ENCODE data around the gene SMPDL3B.
"Not testable (repeated sequence)": the region's sequence is repeated elsewhere in the genome, so short reads cannot be mapped to it uniquely, and the experiment has no call there.

The SMPDL3B gene

DNA sequence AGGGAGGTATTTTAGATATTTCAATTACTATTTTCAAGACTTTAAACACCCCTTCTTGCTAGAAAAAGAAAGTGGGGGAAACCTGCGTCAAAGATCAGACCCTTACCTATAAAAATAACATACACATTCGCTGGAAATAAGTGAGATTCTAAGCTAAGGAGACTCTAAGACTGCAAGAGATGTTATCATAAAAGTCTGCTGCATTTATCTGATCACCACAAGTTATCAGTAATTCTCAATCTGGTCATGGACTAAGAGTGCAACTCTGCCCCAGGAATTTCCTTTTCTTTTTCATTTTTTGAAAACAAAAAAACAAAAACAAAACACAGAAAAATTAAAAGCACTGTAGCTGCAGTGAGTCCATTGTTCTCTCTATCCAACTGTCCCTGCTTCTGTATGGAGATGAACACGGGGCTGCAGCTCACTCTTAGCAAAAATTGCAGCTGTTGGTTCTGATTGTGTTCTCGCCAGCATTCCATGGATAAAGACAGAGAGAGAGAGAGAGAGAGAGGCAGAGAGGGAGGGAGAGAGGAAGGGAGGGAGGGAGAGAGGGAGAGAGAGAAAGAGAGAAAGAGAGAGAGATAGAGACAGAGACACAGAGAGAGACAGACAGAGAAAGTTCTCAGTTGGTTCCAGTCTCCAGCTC, 39.1 kb downstream of the SMPDL3B start:
- DNase-seq, result no peak

DNA sequence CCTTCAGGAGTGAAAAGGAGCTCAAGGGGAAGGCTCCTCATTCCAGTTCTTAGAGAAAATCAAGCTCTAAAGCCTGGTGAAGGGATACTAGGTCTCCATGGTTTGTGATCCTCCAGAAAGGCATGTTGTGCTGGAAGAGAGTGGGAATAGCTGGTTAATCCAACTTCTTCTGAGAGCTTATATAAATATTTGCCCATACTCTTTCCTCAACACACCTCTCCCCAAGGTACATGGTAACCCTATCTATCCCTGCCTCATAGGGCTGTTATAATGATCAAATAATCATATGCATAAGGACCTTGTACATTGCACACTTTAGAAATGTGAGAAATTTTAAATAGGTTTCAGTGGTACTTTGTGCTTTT, 39.6 kb downstream of the SMPDL3B start:
- no peak for DNase-seq

DNA sequence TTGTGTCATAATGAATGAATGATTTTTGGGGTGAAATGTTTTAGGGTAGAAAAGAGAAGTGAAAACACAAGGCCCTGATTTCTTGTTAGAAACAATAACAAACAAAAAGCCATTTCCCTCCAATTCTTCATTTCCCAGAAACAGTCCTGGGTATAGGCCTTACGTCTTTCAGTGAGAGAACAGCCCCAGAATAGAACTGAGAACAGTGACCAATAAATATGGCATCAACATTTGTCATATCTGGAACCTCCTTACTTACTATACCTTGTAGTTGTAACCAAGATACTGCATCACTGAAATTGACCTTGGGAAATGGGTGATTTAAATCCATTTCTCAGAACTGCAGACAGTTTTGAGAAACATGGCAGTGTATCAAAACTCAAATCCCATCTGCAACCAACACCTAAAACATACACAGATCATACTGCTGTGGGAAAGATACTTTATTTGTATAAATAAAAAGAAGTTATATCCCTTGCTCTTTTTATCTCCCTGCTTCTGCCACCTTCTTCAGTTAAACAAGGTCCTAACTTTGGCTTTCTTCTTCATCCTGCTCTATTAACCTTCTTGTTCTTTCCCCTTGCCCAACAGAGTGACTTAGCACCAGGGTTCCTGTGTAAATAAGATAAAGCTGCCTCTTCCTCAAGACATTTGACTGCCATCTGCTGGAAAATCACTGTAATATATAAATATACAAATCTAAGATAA, 44.5 kb downstream of the SMPDL3B start:
- DNase-seq, result no peak

DNA sequence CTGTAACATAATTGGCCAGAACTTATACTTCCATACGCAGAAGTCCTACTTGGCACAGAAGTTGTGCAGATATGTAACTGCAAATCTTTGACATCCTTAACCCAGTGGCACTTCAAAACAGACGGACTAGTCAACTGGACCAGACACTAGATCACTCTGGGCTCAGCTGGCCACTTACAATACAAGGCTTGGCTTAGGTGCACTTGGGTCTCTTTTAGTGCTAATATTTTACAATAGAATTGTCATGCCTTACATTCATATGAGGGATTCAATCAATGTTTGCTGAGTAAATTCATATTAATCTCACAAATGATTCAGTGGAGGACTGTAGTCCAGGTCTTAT, 45.0 kb downstream of the SMPDL3B start:
- DNase-seq, result no peak

DNA sequence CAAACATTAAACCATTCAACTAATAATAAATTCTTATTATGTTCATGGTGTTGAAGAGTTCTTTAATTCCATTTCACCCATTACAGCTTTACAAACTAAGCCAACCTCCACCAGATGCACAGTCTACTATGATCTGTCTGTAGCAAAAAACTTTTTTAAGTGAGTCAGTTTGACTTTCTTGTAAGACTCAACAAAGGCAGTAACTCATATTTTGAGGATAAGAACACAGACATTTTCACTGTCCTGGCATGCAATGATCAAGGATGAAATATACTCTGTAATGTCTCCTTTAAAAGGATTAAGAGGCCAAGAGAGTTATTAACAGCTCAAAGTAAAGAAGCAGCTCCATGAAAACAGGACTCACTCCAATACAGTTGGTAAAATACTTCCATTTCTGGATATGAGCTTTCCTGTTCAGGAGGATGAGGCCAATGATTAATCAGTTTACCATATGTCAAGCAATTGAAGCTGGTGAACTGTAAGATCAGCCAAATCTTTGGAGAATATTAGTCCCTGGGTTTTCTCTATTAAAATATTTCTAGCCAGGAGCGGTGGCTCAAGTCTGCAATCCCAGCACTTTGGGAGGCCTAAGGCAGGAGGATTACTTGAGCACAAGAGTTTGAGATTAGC, 45.5 kb downstream of the SMPDL3B start:
- DNase-seq, result no peak

DNA sequence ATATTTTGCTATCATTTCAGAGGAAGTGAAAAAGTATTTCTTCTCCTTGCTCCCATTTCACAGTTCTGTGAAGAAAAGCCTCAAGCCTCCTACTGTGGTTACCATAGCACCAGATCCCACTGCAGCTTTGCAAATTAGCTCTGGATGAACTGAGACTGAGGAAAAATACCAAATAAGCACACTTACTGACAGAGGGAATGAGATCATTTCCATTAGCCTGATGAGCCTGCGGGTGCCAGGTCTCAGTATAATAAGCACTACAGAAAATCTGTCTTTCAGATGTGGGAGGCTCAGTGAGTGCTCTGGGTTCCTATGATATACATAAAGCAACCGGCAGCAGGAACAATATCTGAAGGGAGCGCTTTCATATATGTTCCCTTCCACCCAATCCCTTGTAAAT, 46.3 kb downstream of the SMPDL3B start:
- no peak for DNase-seq

DNA sequence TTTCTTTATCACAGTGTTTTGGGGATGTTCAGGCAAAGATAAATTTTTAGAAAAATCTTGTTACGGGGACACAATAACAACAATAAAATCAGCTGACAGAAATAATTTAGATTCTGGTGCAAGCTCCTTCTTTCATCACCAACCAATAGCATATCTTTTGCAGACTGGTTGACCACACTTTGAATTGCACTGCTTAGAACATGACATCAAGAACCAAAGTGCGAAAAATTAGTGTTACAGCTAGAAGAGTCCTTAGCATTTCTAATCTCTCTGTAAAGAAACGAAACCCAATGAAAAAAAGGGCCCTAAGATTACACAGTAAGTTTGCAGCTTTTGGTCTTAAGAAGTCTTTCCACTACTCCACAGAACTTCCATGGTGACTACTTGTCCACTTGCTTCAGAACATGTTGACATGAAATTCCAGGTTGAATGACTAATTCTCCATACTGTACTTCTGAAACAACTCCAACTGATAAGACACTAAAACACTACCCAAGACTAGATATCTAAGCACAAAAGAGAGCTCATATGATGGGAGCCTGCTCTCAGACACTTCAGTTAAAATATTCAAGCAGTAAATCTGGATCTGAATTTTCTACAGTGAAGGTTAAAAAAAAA, 56.2 kb downstream of the SMPDL3B start:
- DNase-seq, result no peak

DNA sequence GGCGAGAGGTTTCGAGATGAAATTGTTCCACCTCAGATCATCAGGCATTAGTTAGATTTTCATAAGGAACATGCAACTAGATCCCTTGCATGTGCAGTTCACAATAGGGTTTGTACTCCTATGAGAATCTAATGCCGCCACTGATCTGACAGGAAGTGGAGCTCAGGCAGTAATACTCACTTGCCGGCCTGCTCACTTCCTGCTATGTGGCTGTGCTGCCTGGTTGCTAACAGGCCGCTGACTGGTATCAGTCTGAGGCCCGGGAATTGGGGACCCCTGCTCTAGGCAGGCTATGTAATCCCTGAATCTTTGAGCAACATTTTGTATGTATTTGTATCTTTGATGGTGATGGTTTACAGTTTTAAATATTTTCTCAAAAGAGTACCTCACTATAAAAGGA, 57.5 kb downstream of the SMPDL3B start:
- peak; percentile 28 to 42 for DNase-seq

DNA sequence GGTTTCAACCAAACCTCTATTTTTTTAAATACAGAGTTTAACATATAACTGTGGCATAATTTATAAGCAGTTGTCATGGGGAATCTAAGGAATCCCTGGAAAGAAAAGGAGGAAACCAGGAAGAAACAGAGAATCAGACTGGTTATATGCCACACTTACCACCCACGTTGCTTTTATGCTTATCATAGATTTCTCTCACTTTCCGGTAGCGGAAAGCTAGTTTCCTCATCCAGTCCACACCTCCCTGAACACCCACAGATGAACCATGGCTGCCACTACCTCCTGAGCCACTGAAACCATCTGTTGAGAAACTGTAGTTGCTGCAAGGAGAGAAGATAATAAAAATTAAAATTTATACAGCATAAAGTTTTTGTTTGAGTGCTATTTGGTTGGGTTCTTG, 58.4 kb downstream of the SMPDL3B start:
- DNase-seq, result peak in 1 of 2 experiments; percentile 38

DNA sequence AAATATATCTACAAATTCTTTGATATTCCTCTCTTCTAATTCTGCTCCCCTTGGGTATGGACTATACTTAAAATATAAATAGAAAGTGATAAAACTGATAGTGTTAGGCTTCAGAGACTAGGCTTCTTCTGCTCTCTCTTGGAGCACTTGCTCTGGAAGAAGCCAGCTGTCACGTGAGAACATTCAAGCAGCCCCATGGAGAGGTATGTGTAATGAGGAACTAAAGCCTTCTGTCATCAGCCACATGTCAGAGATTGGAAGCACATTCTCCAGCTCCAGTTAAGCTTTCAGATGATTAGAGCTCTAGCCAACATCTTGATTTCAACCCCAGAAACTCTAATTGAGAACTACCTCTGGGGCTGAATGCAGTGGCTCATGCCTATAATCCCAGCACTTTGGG, 59.3 kb downstream of the SMPDL3B start:
- no peak for DNase-seq

DNA sequence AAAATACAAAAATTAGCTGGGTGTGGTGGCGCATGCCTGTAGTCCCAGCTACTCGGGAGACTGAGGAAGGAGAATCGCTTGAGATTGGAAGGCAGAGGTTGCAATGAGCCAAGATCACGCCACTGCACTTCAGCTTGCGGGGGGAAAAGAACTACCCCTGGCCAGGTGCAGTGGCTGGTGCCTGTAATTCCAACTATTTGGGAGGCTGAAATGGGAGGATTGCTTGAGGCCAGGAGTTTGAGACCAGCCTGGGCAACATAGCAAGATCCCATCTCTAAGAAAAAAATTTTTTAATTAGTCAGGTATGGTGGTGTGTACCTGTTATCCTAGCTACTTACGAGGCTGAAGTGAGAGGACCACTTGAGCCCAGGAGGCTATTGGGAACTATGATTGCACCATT, 59.7 kb downstream of the SMPDL3B start:
- not testable (repeated sequence) for DNase-seq

DNA sequence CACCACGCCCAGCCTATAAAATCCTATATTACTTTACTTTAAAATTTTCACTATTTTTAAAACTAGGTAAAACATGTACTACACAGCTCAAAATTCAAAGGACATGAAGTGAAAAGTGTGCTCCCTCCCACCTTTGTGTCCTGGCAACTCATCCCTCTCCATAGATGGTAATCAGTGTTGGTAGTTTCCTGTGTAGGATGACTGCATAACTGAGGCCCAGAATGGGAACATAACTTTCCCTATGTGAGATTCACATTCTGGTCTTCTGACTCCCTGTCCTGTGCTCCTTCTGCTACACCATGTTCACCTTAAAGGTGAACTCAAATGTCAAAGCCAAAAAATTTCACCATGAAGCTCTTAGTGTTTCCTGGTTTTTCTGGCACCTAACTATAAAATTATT, 64.3 kb downstream of the SMPDL3B start:
- DNase-seq, result no peak

DNA sequence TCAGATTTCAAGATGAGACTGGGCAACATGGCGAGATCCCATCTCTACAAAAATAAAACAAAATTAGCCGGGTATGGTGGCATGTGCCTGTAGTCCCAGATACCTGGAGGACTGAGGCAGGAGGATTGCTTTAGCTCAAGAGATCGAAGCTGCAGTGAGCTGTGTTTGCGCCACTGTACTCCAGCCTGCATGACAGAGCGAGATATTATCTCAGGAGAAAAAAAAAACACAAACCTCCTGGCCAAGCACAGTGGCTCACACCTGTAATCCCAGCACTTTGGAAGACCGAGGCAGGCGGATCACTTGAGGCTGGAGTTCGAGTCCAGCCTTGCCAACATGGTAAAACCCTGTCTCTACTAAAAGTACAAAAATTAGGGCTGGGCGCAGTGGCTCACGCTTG, 67.8 kb downstream of the SMPDL3B start:
- DNase-seq, result no peak

DNA sequence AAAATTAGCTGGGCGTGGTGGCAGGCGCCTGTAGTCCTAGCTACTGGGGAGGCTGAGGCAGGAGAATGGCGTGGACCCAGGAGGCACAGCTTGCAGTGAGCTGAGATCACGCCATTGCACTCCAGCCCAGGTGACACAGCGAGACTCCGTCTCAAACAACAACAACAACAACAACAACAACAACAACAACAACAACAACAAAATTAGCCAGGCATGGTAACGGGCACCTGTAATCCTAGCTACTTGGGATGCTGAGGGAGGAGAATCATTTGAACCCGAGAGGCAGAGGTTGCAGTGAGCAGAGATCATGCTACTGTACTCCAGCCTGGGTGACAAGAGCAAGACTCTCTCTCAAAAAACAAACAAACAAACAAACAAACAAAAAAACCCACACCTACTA, 68.3 kb downstream of the SMPDL3B start:
- not testable (repeated sequence) for DNase-seq

Data from stimulated activated CD4-positive, alpha-beta T cell treated with anti-CD3 and anti-CD28 coated beads, Interleukin-4, amount 100 ng/mL, for 4 hours (primary cell).